Endodermal cell (in vitro differentiated cells): ENCODE results near the gene SAMD7. TPM values are rescaled to one million over a fixed set of nuclear protein-coding genes. Genes with fewer than 3 reads are reported as not detected.

Experiments used
- DNase-seq: peaks from one replicate; pipeline ENCODE4 v3.0.0-alpha.2; 2017
- H3K27ac ChIP-seq: 2 replicates; pipeline ENCODE4 v1.5.1; 2013; ENCODE audit warnings: mild to moderate bottlenecking, low read depth, low read length, moderate library complexity
- H3K27me3 ChIP-seq: 2 replicates; pipeline ENCODE4 v1.6.1; 2013; ENCODE audit warnings: mild to moderate bottlenecking, low read length, moderate library complexity; ENCODE audit not compliant: insufficient read depth, control insufficient read depth, poor library complexity, severe bottlenecking
- H3K36me3 ChIP-seq: 2 replicates; pipeline ENCODE4 v1.7.0; 2013; ENCODE audit warnings: mild to moderate bottlenecking, low read length, moderate library complexity; ENCODE audit not compliant: control insufficient read depth, insufficient read depth
- H3K4me1 ChIP-seq: one replicate; pipeline ENCODE4 v1.7.0; 2013; ENCODE audit warnings: low read length; ENCODE audit not compliant: control insufficient read depth, insufficient read depth
- H3K4me3 ChIP-seq: 2 replicates; pipeline ENCODE4 v1.5.1; 2013; ENCODE audit warnings: mild to moderate bottlenecking, low read length, moderate library complexity
- H3K9ac ChIP-seq: 2 replicates; pipeline ENCODE4 v1.6.1; 2013; ENCODE audit warnings: mild to moderate bottlenecking, low read length, moderate library complexity; ENCODE audit not compliant: poor library complexity, severe bottlenecking; ENCODE audit errors: extremely low read depth
- H3K9me3 ChIP-seq: 2 replicates; pipeline ENCODE4 v1.6.1; 2013; ENCODE audit warnings: mild to moderate bottlenecking, low read length, moderate library complexity; ENCODE audit not compliant: control insufficient read depth
- H3K27ac Mint-ChIP-seq: 2 replicates; pipeline ENCODE4 v1.8.0; 2020; ENCODE audit warnings: mixed read lengths
- H3K27me3 Mint-ChIP-seq: 2 replicates; pipeline ENCODE4 v1.8.0; 2021; ENCODE audit warnings: mild to moderate bottlenecking, mixed read lengths; ENCODE audit not compliant: insufficient read depth
- H3K36me3 Mint-ChIP-seq: 2 replicates; pipeline ENCODE4 v1.8.0; 2020; ENCODE audit warnings: low read depth, mixed read lengths
- H3K4me1 Mint-ChIP-seq: 2 replicates; pipeline ENCODE4 v1.8.0; 2020; ENCODE audit warnings: mixed read lengths
- H3K4me3 Mint-ChIP-seq: 2 replicates; pipeline ENCODE4 v1.8.0; 2020; ENCODE audit warnings: mild to moderate bottlenecking, moderate library complexity, mixed read lengths
- H3K9me3 Mint-ChIP-seq: 2 replicates; pipeline ENCODE4 v1.8.0; 2020; ENCODE audit warnings: mild to moderate bottlenecking, mixed read lengths
- WGBS, 2 experiments: methylation state at CpG; one replicate each; pipeline versions ENCODE4 v1.1.5 to v1.1.7; 2013; ENCODE audit warnings: missing lambda C conversion rate in 2 of 2, mixed read lengths in 1 of 2; ENCODE audit not compliant: insufficient coverage in 1 of 2, insufficient read length in 1 of 2; 5-methylcytosine and 5-hydroxymethylcytosine counted together
- total RNA-seq, 2 donors: library from RNA; stranded (reverse); fragmentation: NEBNext Ultra II Directional in 1 of 2; extraction: Animal tissue kit (Norgen Biotek cat#: 25700) in 1 of 2; gene quantifications; 2 replicates in 1 of 2; 3 replicates in 1 of 2; pipeline ENCODE4 v1.2.1, GENCODE V29; 2021
- TF ChIP-seq, protein P1 (sequence below): fragments of 200-600 bp; sonication (generic); conservative IDR thresholded peaks from 2 replicates; pipeline ENCODE4 v1.5.0; 2021; ENCODE audit warnings: antibody characterized with exemption, mild to moderate bottlenecking

SAMD7 gene
- total RNA-seq, 2 donors from 2014 or later = not detected

DNA sequence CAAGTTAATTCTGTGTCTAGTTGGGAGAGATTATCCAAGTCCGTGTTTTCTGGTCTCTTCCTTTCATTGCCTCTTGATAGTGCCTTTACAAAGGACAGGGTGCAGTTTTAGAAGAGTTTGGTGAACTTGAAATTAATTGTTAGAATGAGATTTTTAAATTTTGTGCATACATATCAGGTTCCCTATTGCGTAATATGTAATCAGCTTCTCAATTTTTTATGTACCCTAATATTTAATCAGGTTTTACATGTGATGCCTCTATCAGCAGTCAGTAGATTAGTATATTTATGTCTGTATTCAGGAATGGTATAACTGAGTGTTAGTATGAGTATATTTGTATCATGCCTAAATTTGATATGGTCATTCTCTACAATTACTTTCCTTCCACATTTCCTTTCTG, 60.1 kb downstream of the SAMD7 start:
- Mint-ChIP-seq H3K4me3 (no peak overlapping the region), H3K4me1 (peaks cover 21% of the 10 kb centered on the region), H3K9me3 (no peaks in the 10 kb centered on the region), H3K27ac (no peak overlapping the region), H3K36me3 (peaks cover 18% of the 10 kb centered on the region), H3K27me3 (no peaks in the 10 kb centered on the region)
- Histone ChIP-seq H3K27ac (no peak overlapping the region), H3K4me1 (peaks cover 4% of the 10 kb centered on the region), H3K9ac (no peak overlapping the region), H3K27me3 (no peaks in the 10 kb centered on the region), H3K36me3 (peaks cover 31% of the 10 kb centered on the region), H3K9me3 (no peaks in the 10 kb centered on the region), H3K4me3 (no peak overlapping the region)
- 0 to 50% methylated on average over 1 to 2 of the region's 2 CpGs for WGBS, 2 experiments
- no peak for DNase-seq
- TF ChIP-seq, protein P1, sequence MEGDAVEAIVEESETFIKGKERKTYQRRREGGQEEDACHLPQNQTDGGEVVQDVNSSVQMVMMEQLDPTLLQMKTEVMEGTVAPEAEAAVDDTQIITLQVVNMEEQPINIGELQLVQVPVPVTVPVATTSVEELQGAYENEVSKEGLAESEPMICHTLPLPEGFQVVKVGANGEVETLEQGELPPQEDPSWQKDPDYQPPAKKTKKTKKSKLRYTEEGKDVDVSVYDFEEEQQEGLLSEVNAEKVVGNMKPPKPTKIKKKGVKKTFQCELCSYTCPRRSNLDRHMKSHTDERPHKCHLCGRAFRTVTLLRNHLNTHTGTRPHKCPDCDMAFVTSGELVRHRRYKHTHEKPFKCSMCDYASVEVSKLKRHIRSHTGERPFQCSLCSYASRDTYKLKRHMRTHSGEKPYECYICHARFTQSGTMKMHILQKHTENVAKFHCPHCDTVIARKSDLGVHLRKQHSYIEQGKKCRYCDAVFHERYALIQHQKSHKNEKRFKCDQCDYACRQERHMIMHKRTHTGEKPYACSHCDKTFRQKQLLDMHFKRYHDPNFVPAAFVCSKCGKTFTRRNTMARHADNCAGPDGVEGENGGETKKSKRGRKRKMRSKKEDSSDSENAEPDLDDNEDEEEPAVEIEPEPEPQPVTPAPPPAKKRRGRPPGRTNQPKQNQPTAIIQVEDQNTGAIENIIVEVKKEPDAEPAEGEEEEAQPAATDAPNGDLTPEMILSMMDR = no peak

DNA sequence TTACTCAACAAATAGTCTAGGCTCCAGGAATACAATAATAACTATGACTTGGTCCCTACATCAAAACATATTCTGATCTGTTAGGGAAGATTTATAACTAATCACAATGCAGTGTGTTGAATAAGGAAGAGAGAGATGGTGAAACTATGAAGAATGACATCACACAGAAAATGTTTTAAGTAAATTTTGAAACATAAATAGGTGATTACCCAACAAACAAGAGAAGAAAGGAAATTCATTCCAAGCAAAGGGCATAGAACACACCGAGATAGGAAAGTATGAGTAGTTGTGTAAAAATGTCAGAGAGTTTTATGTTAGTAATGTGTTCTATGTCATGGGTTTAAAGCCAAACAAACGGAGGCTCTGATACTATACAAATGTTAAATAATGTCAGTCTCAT, 68.7 kb downstream of the SAMD7 start:
- Histone ChIP-seq H3K4me3 (no peak overlapping the region), H3K9me3 (no peaks in the 10 kb centered on the region), H3K9ac (no peak overlapping the region), H3K4me1 (no peaks in the 10 kb centered on the region), H3K27me3 (no peaks in the 10 kb centered on the region), H3K27ac (no peak overlapping the region), H3K36me3 (peaks cover 95% of the 10 kb centered on the region)
- 85 to 100% methylated on average over 1 to 2 of the region's 2 CpGs for WGBS, 2 experiments
- Mint-ChIP-seq H3K36me3 (peaks cover 58% of the 10 kb centered on the region), H3K4me1 (no peaks in the 10 kb centered on the region), H3K27me3 (no peaks in the 10 kb centered on the region), H3K9me3 (no peaks in the 10 kb centered on the region), H3K4me3 (no peak overlapping the region), H3K27ac (no peak overlapping the region)
- DNase-seq = no peak
- TF ChIP-seq, protein P1 = no peak

DNA sequence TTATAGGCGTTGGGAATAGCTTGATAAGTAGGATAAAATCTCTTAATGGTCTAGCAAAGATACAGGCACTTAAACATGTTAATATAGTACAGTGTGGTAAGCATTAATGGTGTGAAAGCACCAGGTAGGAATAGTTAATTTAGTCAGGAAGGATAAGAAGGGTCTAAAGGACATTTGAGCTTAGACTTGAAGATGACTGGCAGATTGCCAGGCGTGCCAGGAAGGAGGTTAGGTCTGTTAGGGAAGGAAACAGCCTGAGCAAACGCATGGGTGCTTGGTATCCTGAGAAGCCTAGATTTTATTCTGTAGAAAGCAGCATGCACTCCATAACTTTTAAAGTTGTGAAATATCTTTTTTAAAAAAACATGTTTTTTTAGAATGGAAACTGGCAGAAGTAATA, 72.9 kb downstream of the SAMD7 start:
- Histone ChIP-seq H3K36me3 (peaks cover 93% of the 10 kb centered on the region), H3K27me3 (no peaks in the 10 kb centered on the region), H3K9me3 (no peaks in the 10 kb centered on the region), H3K9ac (no peak overlapping the region), H3K4me1 (no peaks in the 10 kb centered on the region), H3K27ac (no peak overlapping the region), H3K4me3 (no peak overlapping the region)
- Mint-ChIP-seq H3K27ac (no peak overlapping the region), H3K27me3 (no peaks in the 10 kb centered on the region), H3K4me1 (no peaks in the 10 kb centered on the region), H3K4me3 (no peak overlapping the region), H3K36me3 (peaks cover 68% of the 10 kb centered on the region), H3K9me3 (no peaks in the 10 kb centered on the region)
- WGBS, 2 experiments = 93 to 96% methylated on average over 3 of the region's 3 CpGs
- TF ChIP-seq, protein P1 = no peak
- no peak for DNase-seq

Other genes starting within 250 kb of the SAMD7 start
- gene MECOM, start 247.9 kb upstream of the SAMD7 start, total RNA-seq = under 1 TPM; 0.15 to 0.79 TPM
- gene TERC, start 146.5 kb upstream of the SAMD7 start, total RNA-seq = 10 to 100 TPM in 1 of 2 donors, 1 to 10 TPM in 1; 9.4 to 11.1 TPM
- gene ACTRT3, start 142.0 kb upstream of the SAMD7 start, total RNA-seq = 1 to 10 TPM in 1 of 2 donors, under 1 TPM in 1; 0.82 to 2.5 TPM
- 10 to 100 TPM; 13.3 to 14.1 TPM for gene MYNN, start 138.2 kb upstream of the SAMD7 start, total RNA-seq
- gene LRRIQ4, start 98.7 kb upstream of the SAMD7 start, total RNA-seq = not detected
- gene LRRC34, start 98.7 kb upstream of the SAMD7 start, total RNA-seq = 10 to 100 TPM in 1 of 2 donors, 1 to 10 TPM in 1; 5.6 to 11.3 TPM
- not detected for gene LRRC31, start 41.6 kb upstream of the SAMD7 start, total RNA-seq
- gene SEC62, start 55.2 kb downstream of the SAMD7 start, total RNA-seq = 10 to 100 TPM; 48.7 to 64.4 TPM
- gene GPR160, start 126.4 kb downstream of the SAMD7 start, total RNA-seq = 1 to 10 TPM; 6.9 to 8.6 TPM